Smooth muscle cell (in vitro differentiated cells): ENCODE measurements around the gene CBX4. TPM values are rescaled to one million over a fixed set of nuclear protein-coding genes. Genes with fewer than 3 reads are reported as not detected.
A peak's percentile ranks its signal among the peaks of the same experiment; 100 is the strongest.

Source experiments
- DNase-seq: peaks from one replicate; lab custom pipeline; 2025; ENCODE audit not compliant: unreplicated experiment; lab: John Stamatoyannopoulos, UW
- H2AFZ ChIP-seq: fragments of 200-600 bp; sonication (generic); 2 replicates; pipeline ENCODE4 v1.6.0; 2016; ENCODE audit warnings: antibody characterized with exemption, low read depth, mild to moderate bottlenecking
- H3F3A ChIP-seq: fragments of 200-600 bp; sonication (generic); 2 replicates; pipeline ENCODE4 v1.6.0; 2017; ENCODE audit warnings: antibody characterized with exemption, low read depth
- H3K27ac ChIP-seq: fragments of 200-600 bp; sonication (generic); 2 replicates; pipeline ENCODE4 v1.5.1; 2016; ENCODE audit warnings: low read depth, mild to moderate bottlenecking
- H3K27me3 ChIP-seq: fragments of 200-600 bp; sonication (generic); 2 replicates; pipeline ENCODE4 v1.6.1; 2016; ENCODE audit warnings: low read depth, mild to moderate bottlenecking
- H3K36me3 ChIP-seq: fragments of 200-600 bp; sonication (generic); 2 replicates; pipeline ENCODE4 v1.5.1; 2016; ENCODE audit warnings: low read depth
- H3K4me1 ChIP-seq: fragments of 200-600 bp; sonication (generic); 2 replicates; pipeline ENCODE4 v1.5.1; 2016; ENCODE audit warnings: low read depth
- H3K4me2 ChIP-seq: fragments of 200-600 bp; sonication (generic); 2 replicates; pipeline ENCODE4 v1.6.0; 2016; ENCODE audit warnings: mild to moderate bottlenecking
- H3K4me3 ChIP-seq: fragments of 200-600 bp; sonication (generic); 2 replicates; pipeline ENCODE4 v1.5.1; 2016; ENCODE audit warnings: mild to moderate bottlenecking
- H3K79me2 ChIP-seq: fragments of 200-600 bp; sonication (generic); 2 replicates; pipeline ENCODE4 v1.6.0; 2016; ENCODE audit warnings: low read depth, mild to moderate bottlenecking
- H3K9ac ChIP-seq: fragments of 200-600 bp; sonication (generic); 2 replicates; pipeline ENCODE4 v1.6.0; 2016; ENCODE audit warnings: low read depth
- H3K9me3 ChIP-seq: fragments of 200-600 bp; sonication (generic); replicated peaks from 2 replicates; pipeline ENCODE4 v1.5.1; 2016; ENCODE audit warnings: low read depth
- H4K20me1 ChIP-seq: fragments of 200-600 bp; sonication (generic); 2 replicates; pipeline ENCODE4 v1.6.0; 2016; ENCODE audit warnings: low read depth
- WGBS: methylation state at CpG from one replicate; pipeline ENCODE4 v1.1.7; 2016; ENCODE audit warnings: low lambda C conversion rate; 5-methylcytosine and 5-hydroxymethylcytosine counted together
- polyA plus RNA-seq: library from polyadenylated mRNA; unstranded; fragments of >200 nt; fragmentation: Nextera tagmentation; extraction: Ambion mirVana; gene quantifications from 2 replicates; pipeline ENCODE4 v1.2.1, GENCODE V29; 2016
- total RNA-seq: library from RNA; depleted of rRNA; stranded (reverse); fragments of >200 nt; gene quantifications from 2 replicates; pipeline ENCODE4 v1.2.3, GENCODE V29; 2014
- TF ChIP-seq, protein P1 (sequence below): fragments of 200-600 bp; sonication (generic); IDR thresholded peaks from 2 replicates; pipeline ENCODE4 v1.5.1; 2017; ENCODE audit warnings: borderline replicate concordance, mild to moderate bottlenecking, antibody characterized with exemption; ENCODE audit not compliant: insufficient read depth, poor library complexity, severe bottlenecking

Gene CBX4
- total and polyA plus RNA-seq, 2 experiments from 2014 or later = 17.4 to 44.6 TPM

DNA sequence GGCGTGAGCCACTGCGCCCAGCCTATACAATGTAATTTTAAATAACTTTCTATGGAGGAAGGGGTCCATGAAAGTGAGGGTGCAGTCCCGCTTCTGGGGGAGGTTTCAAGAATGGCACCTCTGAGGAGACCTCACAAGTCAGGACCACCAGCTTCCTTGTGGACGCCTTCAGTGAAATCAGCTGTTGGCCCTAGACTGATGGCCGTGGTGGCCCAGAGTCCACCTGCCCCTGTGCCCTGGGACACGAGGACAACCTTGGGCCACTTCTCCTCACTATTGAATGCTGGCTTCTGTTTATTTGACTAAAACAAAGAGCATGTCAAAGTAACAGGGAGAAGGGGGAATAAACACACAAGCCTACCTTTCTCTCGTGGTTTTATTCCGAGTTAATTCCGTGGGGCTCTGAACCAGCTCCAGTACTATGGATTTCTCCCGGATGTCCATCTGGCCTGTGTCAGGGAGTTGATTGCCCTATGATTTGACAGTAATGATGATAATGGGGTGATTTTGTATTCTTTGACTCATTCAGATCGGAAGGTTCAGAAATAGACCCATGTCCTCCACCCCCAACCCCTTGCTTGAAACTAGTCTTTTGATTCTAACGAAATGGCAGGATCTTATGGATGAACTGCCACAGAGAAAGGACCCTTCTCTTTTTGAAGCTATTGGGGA, 8.6 kb upstream of the CBX4 start:
- no peak overlapping the region for H2AFZ ChIP-seq
- H3K36me3 ChIP-seq = no peaks in the 10 kb centered on the region
- H4K20me1 ChIP-seq = no peaks in the 10 kb centered on the region
- peaks cover 3% of the 10 kb centered on the region for H3K27me3 ChIP-seq
- no peak overlapping the region for H3K4me3 ChIP-seq
- DNase-seq = no peak
- peaks cover 9% of the 10 kb centered on the region for H3F3A ChIP-seq
- no peak overlapping the region for H3K27ac ChIP-seq
- H3K9ac ChIP-seq = no peak overlapping the region
- TF ChIP-seq, protein P1, sequence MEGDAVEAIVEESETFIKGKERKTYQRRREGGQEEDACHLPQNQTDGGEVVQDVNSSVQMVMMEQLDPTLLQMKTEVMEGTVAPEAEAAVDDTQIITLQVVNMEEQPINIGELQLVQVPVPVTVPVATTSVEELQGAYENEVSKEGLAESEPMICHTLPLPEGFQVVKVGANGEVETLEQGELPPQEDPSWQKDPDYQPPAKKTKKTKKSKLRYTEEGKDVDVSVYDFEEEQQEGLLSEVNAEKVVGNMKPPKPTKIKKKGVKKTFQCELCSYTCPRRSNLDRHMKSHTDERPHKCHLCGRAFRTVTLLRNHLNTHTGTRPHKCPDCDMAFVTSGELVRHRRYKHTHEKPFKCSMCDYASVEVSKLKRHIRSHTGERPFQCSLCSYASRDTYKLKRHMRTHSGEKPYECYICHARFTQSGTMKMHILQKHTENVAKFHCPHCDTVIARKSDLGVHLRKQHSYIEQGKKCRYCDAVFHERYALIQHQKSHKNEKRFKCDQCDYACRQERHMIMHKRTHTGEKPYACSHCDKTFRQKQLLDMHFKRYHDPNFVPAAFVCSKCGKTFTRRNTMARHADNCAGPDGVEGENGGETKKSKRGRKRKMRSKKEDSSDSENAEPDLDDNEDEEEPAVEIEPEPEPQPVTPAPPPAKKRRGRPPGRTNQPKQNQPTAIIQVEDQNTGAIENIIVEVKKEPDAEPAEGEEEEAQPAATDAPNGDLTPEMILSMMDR = no peak
- 89% methylated on average over 12 of the region's 12 CpGs for WGBS
- no peak overlapping the region for H3K4me2 ChIP-seq
- H3K79me2 ChIP-seq = no peaks in the 10 kb centered on the region
- H3K4me1 ChIP-seq = peaks cover 29% of the 10 kb centered on the region
- no peaks in the 10 kb centered on the region for H3K9me3 ChIP-seq

DNA sequence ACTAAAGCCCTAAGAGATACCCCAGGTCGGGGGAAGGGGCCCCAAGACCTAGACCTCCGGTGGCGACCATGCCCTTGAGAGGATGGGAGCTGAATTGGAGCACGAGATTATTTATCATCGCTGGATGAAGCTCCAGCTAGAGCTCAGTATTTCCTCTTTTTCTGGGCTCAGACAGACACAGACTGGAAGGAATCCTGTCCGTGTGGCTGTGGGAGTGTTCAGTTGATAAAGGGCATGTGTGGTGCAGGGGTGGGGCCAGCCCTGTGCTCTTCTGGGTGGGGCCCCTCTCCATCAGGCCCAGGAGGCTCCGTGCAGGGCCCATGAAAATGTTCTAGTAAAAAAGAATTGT, 6.3 kb upstream of the CBX4 start:
- no peaks in the 10 kb centered on the region for H4K20me1 ChIP-seq
- peak overlapping the region; percentile 100 for H3K4me2 ChIP-seq

DNA sequence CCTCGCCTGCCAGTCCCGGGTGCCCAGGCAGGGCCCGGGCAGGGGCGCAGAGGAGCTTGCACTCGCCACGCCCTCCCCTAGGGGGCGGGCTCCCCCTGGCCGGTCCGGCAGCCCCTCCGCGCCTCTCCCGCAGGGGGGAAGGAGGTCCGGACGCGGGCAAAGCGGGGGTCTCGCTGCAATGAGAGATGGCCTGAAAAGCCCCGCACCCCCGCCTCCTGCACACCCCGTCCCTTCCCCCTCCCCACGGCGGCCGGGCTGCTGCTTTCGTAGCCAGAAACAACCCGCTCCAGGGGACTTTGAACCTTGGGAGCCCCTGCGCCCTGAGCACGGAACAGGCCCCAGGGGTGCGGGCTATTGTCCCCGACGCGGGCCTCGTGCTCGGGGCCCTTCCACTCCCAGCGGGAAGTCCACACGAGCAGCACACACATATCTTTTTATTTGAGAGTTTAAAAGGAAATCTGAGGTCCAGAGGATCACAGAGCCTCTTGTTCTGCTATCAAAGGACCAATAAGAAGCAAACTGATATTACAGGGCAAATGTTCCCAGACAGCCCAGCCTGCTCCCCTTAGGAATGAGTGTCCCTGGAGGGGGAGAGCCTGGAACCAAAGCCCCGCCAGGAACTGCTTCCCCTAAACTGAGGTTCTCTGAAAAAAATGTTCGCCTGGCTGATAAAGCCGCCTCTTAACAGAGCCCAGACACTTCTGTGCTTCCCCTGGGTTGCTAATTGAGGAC, 5.8 kb upstream of the CBX4 start:
- 6% methylated on average over 21 of the region's 38 CpGs for WGBS
- peak overlapping the region; percentile 86 for H2AFZ ChIP-seq

More for the DNA sequence above, 6.3 kb upstream of the CBX4 start:
- TF ChIP-seq, protein P1 = no peak
- H2AFZ ChIP-seq = peak overlapping the region; percentile 86
- H3K36me3 ChIP-seq = no peaks in the 10 kb centered on the region
- H3K79me2 ChIP-seq = no peaks in the 10 kb centered on the region
- peak overlapping the region; percentile 84 for H3K27ac ChIP-seq
- 12% methylated on average over 7 of the region's 7 CpGs for WGBS
- H3K27me3 ChIP-seq = peaks cover 25% of the 10 kb centered on the region
- peaks cover 21% of the 10 kb centered on the region for H3F3A ChIP-seq
- DNase-seq = no peak
- peak overlapping the region; percentile 62 for H3K4me3 ChIP-seq
- H3K9ac ChIP-seq = peak overlapping the region; percentile 52
- H3K4me1 ChIP-seq = peaks cover 40% of the 10 kb centered on the region
- no peaks in the 10 kb centered on the region for H3K9me3 ChIP-seq

More for the DNA sequence above, 5.8 kb upstream of the CBX4 start:
- peaks cover 37% of the 10 kb centered on the region for H3K4me1 ChIP-seq
- peaks cover 30% of the 10 kb centered on the region for H3K27me3 ChIP-seq
- no peaks in the 10 kb centered on the region for H4K20me1 ChIP-seq
- peak overlapping the region; percentile 84 for H3K27ac ChIP-seq
- no peak for DNase-seq
- peaks cover 24% of the 10 kb centered on the region for H3F3A ChIP-seq
- TF ChIP-seq, protein P1 = peak; percentile 73
- H3K4me3 ChIP-seq = peak overlapping the region; percentile 62
- H3K36me3 ChIP-seq = no peaks in the 10 kb centered on the region
- no peaks in the 10 kb centered on the region for H3K79me2 ChIP-seq
- peak overlapping the region; percentile 100 for H3K4me2 ChIP-seq
- H3K9me3 ChIP-seq = no peaks in the 10 kb centered on the region
- H3K9ac ChIP-seq = peak overlapping the region; percentile 52
